GM18951 (cell line): ENCODE data around the gene NTNG1.

Source experiments
- POLR2A ChIP-seq: IDR thresholded peaks from 4 replicates; pipeline ENCODE4 v1.6.1; 2011; ENCODE audit warnings: mild to moderate bottlenecking; ENCODE audit not compliant: insufficient read length, insufficient read depth; ENCODE audit errors: extremely low read depth
- in situ Hi-C: fragments of 300-500 bp; cut with MboI; formaldehyde crosslinking; loops from one replicate; pipeline ENCODE4 v1.12.0; 2022; ENCODE audit warnings: low sequenced_read_pairs, mixed read lengths, inconsistent platforms; ENCODE audit not compliant: unreplicated experiment

The NTNG1 gene

DNA sequence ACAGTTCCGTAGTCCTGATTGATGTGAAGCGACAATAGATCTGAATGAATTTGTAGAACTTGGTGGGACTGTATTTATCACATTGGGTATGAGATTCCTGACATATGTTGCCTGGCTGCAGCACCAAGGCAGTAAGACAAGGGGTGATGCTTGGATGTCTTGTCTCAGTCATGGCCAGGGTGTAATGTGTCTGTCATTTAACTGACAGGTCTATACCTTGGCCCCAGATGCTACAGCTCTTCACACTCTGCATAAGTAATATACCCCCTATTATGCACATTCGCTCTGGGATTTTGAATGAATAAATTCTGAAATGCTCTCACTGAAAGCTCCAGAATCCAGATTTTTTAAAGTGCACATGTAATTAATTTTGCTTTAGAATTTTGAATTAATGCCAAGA, 47.3 kb downstream of the NTNG1 start:
- in situ Hi-C loops = loop anchor here (25.0 kb wide), 1 partner anchor 349 kb away; no protein-coding TSS in a partner anchor
- TF ChIP-seq POLR2A = no peak

GRCh38 chr1:107194380-107194779, 53.5 kb downstream of the NTNG1 start:
- in situ Hi-C loops = loop anchor here (25.0 kb wide), 1 partner anchor 343 kb away; no protein-coding TSS in a partner anchor
- TF ChIP-seq POLR2A = no peak

GRCh38 chr1:107195476-107195875, 54.6 kb downstream of the NTNG1 start:
- TF ChIP-seq POLR2A = no peak
- in situ Hi-C loops = loop anchor here (25.0 kb wide), 1 partner anchor 342 kb away; no protein-coding TSS in a partner anchor

DNA sequence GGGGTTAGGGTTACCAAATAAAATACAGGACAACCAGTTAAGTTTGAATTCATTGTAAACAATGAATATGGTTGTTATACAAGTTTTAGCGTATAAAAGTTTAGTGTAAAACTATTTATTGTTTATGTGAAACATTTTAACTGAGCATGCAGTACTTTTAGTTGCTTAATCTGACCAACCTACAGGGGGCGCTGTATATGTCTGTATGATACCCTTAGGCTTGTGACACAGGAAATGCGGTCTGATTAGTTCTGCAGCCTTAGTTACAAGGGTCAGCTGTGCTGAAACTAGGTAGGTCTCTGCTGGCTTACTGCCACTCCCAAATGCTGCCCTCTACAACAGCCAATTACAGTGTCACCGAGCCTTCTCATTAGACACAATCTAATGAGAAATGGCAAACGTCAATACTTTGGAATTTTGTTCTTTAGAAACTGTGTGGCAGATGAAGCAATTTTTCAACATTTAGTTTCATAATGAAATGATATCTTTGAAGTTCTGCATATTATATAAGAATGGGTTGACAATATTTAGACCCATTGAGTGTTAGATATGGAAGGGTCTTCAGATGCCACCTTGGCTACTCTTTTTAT, 56.2 kb downstream of the NTNG1 start:
- in situ Hi-C loops = loop anchor here (25.0 kb wide), 1 partner anchor 340 kb away; no protein-coding TSS in a partner anchor
- no peak for TF ChIP-seq POLR2A

DNA sequence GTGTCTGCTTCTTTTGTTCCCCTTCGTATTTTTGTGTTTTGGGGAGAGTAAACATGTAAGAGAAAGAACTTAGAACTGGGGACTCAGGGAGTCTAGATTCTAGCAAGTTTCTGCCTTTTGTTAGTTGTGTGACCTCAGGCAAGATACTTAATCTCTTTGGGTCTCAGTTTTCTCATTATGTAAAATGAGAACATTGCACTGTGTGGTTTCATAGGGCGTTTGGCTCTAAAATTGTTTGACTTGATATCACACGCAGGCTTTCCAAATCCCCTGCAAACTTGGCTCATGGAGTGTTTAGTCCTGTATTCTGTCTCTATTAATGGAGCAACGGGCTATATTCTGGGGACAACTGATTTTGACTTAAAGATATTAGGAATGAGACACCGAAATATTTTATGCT, 57.7 kb downstream of the NTNG1 start:
- TF ChIP-seq POLR2A = no peak
- in situ Hi-C loops = loop anchor here (25.0 kb wide), 1 partner anchor 339 kb away; no protein-coding TSS in a partner anchor

- in situ Hi-C loops = no loop called here
- no peak for TF ChIP-seq POLR2A
Measured at GRCh38 chr1:107200631-107201030, 59.8 kb downstream of the NTNG1 start.

GRCh38 chr1:107202007-107202406, 61.2 kb downstream of the NTNG1 start:
- no peak for TF ChIP-seq POLR2A
- in situ Hi-C loops = no loop called here

DNA sequence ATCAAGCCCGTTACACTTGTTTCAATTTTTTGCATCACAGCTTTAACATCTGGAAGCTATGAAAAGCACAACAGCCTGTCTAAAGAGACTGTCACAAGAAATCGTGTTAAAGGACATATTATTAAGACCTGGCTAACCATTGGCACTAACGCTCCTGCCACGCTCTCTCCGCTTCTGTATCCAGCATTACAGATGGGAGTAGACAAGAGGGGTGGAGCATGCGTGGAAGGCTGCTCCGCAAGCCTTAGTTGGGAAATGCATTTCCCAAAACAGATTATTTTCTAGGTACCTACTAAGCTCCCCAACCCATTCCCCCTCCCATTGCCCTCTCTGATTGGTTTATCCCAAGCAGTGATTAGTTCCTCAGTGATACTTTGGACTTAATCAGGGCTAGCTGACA, 72.4 kb downstream of the NTNG1 start:
- no peak for TF ChIP-seq POLR2A
- in situ Hi-C loops = no loop called here

DNA sequence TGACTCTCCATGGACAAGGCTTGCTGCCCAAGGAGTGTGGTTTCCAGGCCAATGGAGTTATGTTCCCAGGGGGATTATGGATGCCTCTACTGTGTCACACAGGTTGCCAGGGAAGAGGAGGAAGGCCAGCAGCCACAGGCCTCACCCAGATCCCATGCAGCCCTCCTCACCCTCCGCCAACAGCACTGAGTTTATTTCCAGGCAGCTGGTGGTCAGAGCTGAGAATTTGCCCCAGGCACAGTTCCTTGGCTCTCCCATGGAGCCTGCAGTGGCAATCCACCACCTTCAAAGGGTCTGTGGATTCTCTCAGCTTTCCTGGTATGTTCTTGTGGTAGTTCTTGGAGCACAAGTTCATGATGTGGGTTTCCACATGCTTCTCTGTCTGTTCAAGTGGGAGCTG, 79.2 kb downstream of the NTNG1 start:
- TF ChIP-seq POLR2A = no peak

GRCh38 chr1:107225706-107226105, 84.9 kb downstream of the NTNG1 start:
- in situ Hi-C loops = no loop called here
- TF ChIP-seq POLR2A = no peak

More for the DNA sequence above, 79.2 kb downstream of the NTNG1 start:
- in situ Hi-C loops = no loop called here

- in situ Hi-C loops = no loop called here
- TF ChIP-seq POLR2A = no peak
Measured at GRCh38 chr1:107228704-107229371, 88.0 kb downstream of the NTNG1 start.

- TF ChIP-seq POLR2A = no peak
- in situ Hi-C loops = no loop called here
Measured at GRCh38 chr1:107229711-107230110, 88.9 kb downstream of the NTNG1 start.

DNA sequence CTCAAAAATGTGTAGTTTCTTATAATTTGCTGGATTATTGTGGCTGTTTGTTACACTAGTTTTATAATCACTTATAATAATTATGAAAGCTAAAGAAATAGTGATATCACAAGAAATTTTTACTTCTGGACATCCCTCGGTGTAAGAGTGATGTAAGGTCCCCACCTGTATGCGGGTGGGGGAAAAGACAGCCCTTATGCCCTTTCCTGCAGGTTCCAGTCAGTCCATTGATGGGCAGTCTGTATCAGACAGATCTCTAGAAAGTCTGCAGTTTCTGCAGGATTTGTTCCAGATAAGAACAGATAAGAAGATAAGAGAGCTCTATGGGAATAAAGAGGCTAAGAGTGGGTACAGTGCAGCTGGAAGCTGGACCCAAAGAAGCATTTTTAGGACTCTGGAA, 89.3 kb downstream of the NTNG1 start:
- in situ Hi-C loops = no loop called here
- no peak for TF ChIP-seq POLR2A

DNA sequence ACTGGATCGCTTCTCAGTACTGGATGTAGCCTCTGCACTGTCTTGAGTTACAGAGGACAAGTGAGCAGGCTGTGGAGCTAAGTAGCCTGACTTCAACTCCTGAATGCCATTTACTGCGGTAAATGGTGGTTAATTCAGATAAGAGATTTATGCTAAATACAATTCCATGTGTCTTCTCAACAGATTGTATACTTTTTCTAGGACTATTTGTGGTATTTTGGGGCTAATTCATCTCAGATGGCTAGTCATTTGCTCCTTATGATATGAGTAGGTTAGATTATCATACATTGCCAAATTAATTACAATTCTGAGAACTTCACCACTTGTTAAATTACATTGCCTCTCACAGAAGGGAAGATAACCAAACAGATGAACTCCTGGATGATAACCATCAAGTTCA, 90.5 kb downstream of the NTNG1 start:
- in situ Hi-C loops = no loop called here
- TF ChIP-seq POLR2A = no peak
